HG03432 (cell line): ENCODE data around the gene INPP1.
A peak's percentile ranks its signal among the peaks of the same experiment; 100 is the strongest.
"Not testable (repeated sequence)": the region's sequence is repeated elsewhere in the genome, so short reads cannot be mapped to it uniquely, and the experiment has no call there.

Experiments used
- ATAC-seq: cut with Tn5 transposase; IDR thresholded peaks from one replicate; pipeline ENCODE4 v1.9.1; 2021; ENCODE audit warnings: mild to moderate bottlenecking, moderate library complexity; ENCODE audit not compliant: unreplicated experiment

INPP1 gene, protein sequence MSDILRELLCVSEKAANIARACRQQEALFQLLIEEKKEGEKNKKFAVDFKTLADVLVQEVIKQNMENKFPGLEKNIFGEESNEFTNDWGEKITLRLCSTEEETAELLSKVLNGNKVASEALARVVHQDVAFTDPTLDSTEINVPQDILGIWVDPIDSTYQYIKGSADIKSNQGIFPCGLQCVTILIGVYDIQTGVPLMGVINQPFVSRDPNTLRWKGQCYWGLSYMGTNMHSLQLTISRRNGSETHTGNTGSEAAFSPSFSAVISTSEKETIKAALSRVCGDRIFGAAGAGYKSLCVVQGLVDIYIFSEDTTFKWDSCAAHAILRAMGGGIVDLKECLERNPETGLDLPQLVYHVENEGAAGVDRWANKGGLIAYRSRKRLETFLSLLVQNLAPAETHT

GRCh38 chr2:190343536-190344275 is at the start of gene INPP1:
INPP1 (plus strand) TSS chr2:190343589; CDS start chr2:190360103, 16,514 bp downstream.
- peak; percentile 70 for ATAC-seq

GRCh38 chr2:190297880-190298279 is 45.5 kb upstream of the INPP1 start:
- not testable (repeated sequence) for ATAC-seq

DNA sequence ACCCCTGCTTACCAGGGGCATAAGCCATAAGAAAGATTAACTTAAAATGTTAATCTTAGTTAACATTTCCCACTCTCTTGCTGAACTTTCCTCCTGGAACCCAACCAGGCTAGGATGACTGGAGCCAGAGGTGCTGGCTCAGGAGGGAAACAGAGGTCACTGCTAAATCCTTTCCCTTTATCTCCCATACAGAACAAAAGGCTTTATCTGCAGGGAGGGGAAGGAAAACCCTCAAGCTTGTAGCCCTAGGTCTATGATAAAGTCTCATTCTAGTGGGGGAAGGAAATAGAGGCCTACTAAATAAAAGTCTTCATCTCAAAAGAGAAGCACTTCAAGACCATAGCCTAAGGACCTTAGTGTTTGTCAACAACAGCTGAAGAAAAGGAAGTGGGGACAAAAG is 42.4 kb upstream of the INPP1 start:
- no peak for ATAC-seq

GRCh38 chr2:190302052-190302451 is 41.3 kb upstream of the INPP1 start:
- no peak for ATAC-seq

- ATAC-seq = no peak
Observed at GRCh38 chr2:190303647-190304046, 39.7 kb upstream of the INPP1 start.

DNA sequence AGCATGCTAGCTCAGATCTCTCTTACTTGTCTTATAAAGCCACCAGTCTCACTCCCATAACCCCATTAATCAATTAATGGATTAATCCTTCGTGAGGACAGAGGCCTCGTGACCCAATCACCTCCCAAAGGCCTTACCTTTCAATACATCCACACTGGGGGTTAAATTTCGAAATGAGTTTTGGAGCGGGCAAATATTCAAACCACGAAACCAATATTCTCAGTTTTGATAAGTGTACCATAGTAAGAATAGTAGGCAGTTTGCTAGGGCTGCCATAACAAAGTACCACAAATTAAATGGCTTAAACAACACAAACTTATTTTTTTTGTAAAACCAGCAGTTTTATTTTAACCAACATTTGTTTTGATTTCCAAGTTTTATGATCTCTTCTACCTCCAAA is 39.0 kb upstream of the INPP1 start:
- ATAC-seq = no peak

- ATAC-seq = no peak
Observed at GRCh38 chr2:190308031-190308430, 35.4 kb upstream of the INPP1 start.

GRCh38 chr2:190311893-190312634 is 31.3 kb upstream of the INPP1 start:
- ATAC-seq = no peak

DNA sequence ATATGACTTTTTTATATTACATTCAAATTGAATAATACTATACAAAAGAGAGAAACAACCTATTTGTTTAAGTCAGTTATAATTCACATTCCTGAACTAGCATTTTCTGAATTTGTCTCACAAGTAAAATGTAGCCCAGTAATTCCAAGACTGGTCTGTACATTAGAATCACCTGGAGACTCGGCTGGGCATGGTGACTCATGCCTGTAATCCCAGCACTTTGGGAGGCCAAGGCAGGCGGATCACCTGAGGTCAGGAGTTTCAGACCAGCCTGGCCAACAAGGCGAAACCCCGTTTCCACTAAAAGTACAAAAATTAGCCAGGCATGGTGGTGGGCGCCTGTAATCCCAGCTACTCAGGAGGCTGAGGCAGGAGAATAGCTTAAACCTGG is 30.8 kb upstream of the INPP1 start:
- ATAC-seq = not testable (repeated sequence)

DNA sequence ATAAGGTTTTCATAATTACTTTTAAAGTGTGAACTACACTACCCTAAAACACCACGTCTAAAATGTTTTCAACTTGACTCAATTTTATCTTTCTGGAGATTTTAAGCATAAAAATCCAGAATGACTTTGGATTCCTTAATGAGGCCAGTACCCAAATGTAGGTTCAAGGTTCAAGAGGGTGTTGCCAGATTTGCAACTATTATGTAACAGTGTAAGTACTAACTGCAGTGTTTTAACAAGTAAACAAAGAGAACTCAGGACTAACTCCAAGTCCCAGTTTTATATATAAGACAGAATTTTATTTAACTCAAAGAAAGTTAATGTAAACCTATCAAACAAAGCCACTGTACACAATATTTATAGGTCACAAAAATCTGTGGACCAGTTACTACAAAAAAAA is 29.5 kb upstream of the INPP1 start:
- ATAC-seq = no peak

- no peak for ATAC-seq
Observed at GRCh38 chr2:190315273-190315672, 28.1 kb upstream of the INPP1 start.

- ATAC-seq = no peak
Observed at GRCh38 chr2:190318514-190318913, 24.9 kb upstream of the INPP1 start.

DNA sequence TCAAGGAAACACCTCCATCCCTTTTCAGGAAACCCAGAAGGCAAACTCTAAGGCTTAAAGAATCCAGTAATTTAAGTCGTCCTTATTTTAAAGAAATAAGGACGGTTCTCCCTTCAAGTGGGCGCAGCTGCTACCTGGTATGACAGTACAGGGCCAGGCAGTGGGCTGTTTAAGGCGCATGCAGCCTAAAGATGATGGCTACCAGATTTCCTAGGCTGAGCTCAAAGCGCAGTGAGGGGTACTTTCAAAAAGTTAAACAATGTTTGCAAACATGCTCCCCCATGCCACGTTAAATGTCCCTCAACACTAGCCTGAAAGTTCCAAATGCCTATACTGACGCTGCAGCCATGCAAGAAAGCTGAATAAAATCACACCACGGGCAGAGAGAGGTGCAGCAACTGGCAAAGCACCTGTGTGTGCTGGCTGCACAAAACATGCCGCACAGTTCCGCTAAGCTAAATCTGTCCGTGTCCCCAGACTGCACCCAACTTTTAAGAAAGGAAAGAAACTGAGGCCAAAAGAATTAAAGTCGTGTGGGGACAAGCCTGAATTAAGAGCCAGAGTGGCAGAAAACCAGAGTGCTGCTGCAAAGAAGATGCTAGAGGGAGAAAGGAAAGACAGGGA is 24.3 kb upstream of the INPP1 start:
- peak; percentile 37 for ATAC-seq

DNA sequence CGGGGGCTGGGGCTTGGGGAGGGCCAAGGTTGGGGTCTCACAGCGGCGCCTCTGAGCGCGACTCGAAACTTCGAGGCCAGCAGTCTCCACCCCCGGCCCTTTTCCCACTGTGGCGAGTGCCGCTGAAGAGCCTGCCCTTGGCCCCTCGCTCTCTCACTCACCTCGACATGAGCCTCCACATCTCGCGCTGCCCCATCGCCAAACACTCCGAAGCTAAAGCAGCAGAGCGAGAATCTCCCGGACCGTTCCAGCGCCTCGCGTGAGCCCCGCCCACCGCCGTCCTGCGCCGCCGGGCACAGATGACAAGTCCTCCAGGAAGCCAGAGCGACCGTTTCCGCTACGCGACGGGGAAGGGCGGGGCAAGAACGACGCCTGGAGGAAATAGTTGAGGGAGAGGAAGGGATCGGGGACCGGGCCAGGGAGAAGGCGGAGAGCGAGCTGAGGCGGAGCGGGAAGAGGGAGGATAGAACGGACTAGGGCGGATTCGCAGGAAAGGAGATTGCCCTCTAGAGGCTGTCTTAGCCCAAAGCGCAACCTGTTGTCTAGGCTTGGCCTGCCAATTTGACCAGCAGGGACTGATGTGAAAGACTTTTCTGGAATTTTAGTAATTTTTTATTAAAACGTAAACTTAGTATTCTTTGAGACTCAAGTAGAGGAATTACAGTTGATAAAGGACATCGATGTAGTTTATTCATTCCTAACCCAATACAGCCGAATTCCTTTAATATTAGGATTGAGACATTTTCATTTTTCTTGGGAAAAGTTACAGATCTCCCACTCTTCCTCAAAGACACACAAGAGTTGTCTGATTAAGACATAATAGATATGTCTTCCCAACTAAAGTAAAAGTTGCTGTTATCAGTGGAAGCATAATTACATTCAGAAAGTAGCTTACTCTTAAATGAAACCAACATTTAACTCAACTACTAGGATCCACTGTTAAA is 23.6 kb upstream of the INPP1 start, which contains the start of gene HIBCH:
Gene HIBCH (minus strand): TSS at position 272 of the 944 bp plus-strand sequence. CDS start 76 bp downstream, at position 196.
- peak; percentile 98 for ATAC-seq

- ATAC-seq = no peak
Observed at GRCh38 chr2:190320696-190321095, 22.7 kb upstream of the INPP1 start.

DNA sequence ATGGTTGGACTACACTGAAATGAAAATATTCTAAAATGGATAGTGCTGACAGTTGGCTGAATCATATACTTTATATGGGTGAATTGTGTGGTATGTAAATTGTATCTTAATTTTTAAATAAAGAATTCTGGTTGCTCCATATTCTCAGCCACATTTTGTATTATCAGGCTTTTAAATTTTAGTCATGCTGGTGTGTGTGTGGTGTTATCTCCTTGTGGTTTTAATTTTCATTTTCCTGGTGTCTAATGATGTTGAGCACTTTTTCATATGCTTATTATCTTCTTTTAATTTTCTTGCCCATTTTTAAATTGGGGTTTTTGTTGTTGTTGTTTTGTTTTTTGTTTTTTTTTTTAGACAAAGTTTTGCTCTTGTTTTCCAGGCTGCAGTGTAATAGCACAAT is 20.0 kb upstream of the INPP1 start:
- no peak for ATAC-seq

- no peak for ATAC-seq
Observed at GRCh38 chr2:190325588-190325987, 17.8 kb upstream of the INPP1 start.

DNA sequence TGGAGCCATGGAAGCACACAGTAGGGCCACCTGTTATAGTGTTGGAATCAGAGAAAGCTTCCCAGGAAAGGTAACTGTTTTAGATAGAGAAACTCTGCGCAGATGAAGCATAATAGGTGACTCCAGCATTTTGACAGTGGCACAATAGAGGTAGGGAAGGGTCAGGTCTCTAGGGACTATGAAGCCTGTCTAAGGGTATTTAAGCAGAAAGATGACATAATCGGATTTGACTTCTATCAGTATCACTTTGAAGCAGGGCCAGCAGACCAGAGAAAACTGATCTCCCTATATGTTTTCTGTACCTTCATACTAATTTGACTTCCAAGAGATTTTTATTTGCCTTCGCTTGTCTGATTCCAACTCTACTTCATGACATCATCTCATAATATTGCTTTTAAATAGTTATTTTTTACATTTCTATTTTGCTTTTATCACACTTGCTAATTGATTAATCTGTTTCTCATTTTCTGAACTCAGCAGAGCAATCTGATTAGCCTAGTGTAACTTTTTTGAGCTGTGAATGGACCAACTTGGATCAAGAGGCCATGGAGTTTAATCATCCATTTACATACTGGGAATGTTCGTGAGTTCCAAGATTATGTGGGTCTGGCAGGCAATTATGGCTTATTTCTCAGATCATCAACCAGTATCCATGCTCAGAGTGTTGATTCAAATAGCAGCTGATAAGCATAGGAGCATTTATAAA is 15.4 kb upstream of the INPP1 start:
- no peak for ATAC-seq

DNA sequence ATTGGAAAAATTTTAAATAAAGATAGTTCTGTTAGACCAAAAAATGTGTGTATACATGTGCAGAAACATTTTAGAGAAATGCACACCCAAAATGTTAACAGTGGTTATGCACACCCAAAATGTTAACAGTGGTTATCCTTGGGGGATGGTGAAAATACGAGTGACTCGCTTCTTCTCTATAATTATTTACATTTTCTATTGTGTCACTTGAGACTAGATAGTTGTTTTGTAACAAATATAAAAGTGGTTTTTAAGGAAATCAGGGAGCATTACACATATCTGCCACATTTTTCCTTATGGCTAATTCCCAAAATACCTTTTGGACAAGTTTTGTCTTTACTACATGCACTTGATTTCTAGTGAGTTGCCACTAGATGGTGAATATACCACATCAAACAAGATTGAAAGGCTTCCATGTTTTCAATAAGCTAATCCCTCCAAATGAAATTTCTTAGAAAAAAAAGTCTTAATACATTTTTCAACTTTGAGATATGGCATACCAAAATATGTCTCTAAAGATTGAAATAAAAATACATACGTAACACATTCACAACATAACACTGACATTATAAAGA is 14.7 kb upstream of the INPP1 start:
- ATAC-seq = no peak
